IMR-90 (cell line): ENCODE measurements around the gene GPAT3. TPM values are rescaled to one million over a fixed set of nuclear protein-coding genes. Genes with fewer than 3 reads are reported as not detected.

Experiments
- ATAC-seq: fragments of 200-7000 bp; cut with Tn5 transposase; 2 replicates; pipeline ENCODE4 v1.9.1; 2020; ENCODE audit warnings: low read depth, mild to moderate bottlenecking, moderate library complexity
- BruUV-seq: library from RNA; stranded (reverse); fragments of 400-500 nt; replicated peaks from 2 replicates; lab custom pipeline; 2021; lab: Mats Ljungman, UMichigan
- CTCF ChIA-PET: fragments of 300-600 bp; formaldehyde crosslinking; extraction: SDS; loops from one replicate; lab custom pipeline; 2021; ENCODE audit warnings: antibody characterized with exemption; lab: Yijun Ruan, JAX
- POLR2A ChIA-PET: fragments of 300-600 bp; sonication (Branson Sonifier 250); formaldehyde crosslinking; loops from one replicate; lab custom pipeline; 2022; ENCODE audit warnings: antibody characterized with exemption; ENCODE audit not compliant: unreplicated experiment; lab: Charles Lee
- DNase-seq: peaks from one replicate; pipeline ENCODE4 v3.0.0; 2013
- H2AFZ ChIP-seq: replicated peaks from 2 replicates; pipeline ENCODE3; 2013; ENCODE audit warnings: low read length, mild to moderate bottlenecking; ENCODE audit not compliant: poor library complexity
- H2AK5ac ChIP-seq: 2 replicates; pipeline ENCODE4 v1.6.1; 2013; ENCODE audit warnings: low read depth, low read length, inconsistent platforms
- H2AK9ac ChIP-seq: replicated peaks from 2 replicates; pipeline ENCODE3; 2013; ENCODE audit warnings: mild to moderate bottlenecking, low read depth, low read length, moderate library complexity; ENCODE audit not compliant: poor library complexity
- H2BK120ac ChIP-seq: 2 replicates; pipeline ENCODE4 v1.6.1; 2013; ENCODE audit warnings: low read depth, low read length, inconsistent platforms
- H2BK15ac ChIP-seq: 3 replicates; pipeline ENCODE4 v1.6.1; 2013; ENCODE audit warnings: low read depth, low read length, inconsistent platforms
- H2BK20ac ChIP-seq: 2 replicates; pipeline ENCODE4 v1.6.1; 2013; ENCODE audit warnings: low read depth, mild to moderate bottlenecking, inconsistent platforms, low read length, moderate library complexity
- H2BK5ac ChIP-seq: 2 replicates; pipeline ENCODE4 v1.6.1; 2013; ENCODE audit warnings: mild to moderate bottlenecking, low read depth, low read length, inconsistent platforms; ENCODE audit not compliant: poor library complexity, severe bottlenecking
- H3K14ac ChIP-seq: replicated peaks from 2 replicates; pipeline ENCODE4 v1.6.1; 2013; ENCODE audit warnings: low read depth, low read length, inconsistent platforms
- H3K18ac ChIP-seq: 2 replicates; pipeline ENCODE4 v1.6.1; 2013; ENCODE audit warnings: low read depth, low read length, control low read depth
- H3K23ac ChIP-seq: 2 replicates; pipeline ENCODE4 v1.6.1; 2013; ENCODE audit warnings: low read depth, low read length, inconsistent platforms
- H3K27ac ChIP-seq: 2 replicates; pipeline ENCODE4 v1.5.1; 2013; ENCODE audit warnings: mild to moderate bottlenecking, control low read depth, low read length; ENCODE audit not compliant: insufficient read depth
- H3K27me3 ChIP-seq: 2 replicates; pipeline ENCODE4 v1.6.1; 2013; ENCODE audit warnings: low read length; ENCODE audit not compliant: control insufficient read depth, insufficient read depth
- H3K36me3 ChIP-seq: 2 replicates; pipeline ENCODE4 v1.6.1; 2013; ENCODE audit warnings: low read length, mixed read lengths; ENCODE audit not compliant: control insufficient read depth, insufficient read depth
- H3K4ac ChIP-seq: 2 replicates; pipeline ENCODE4 v1.6.1; 2013; ENCODE audit warnings: low read depth, low read length, inconsistent platforms
- H3K4me1 ChIP-seq: 2 replicates; pipeline ENCODE4 v1.6.1; 2013; ENCODE audit warnings: low read length, mixed read lengths; ENCODE audit not compliant: control insufficient read depth, insufficient read depth
- H3K4me2 ChIP-seq: 2 replicates; pipeline ENCODE4 v1.6.1; 2013; ENCODE audit warnings: low read depth, mild to moderate bottlenecking, control low read depth, low read length, moderate library complexity
- H3K4me3 ChIP-seq: 2 replicates; pipeline ENCODE4 v1.5.1; 2013; ENCODE audit warnings: low read depth, mild to moderate bottlenecking, control low read depth, low read length, moderate library complexity; ENCODE audit not compliant: insufficient read depth
- H3K56ac ChIP-seq: 2 replicates; pipeline ENCODE4 v1.6.1; 2013; ENCODE audit warnings: low read length, inconsistent platforms; ENCODE audit not compliant: insufficient read depth; ENCODE audit errors: extremely low read depth
- H3K79me1 ChIP-seq, 2 experiments: 2 replicates each; pipeline ENCODE4 v1.6.1; 2013; ENCODE audit warnings: low read length in 2 of 2, inconsistent platforms in 1 of 2, low read depth in 1 of 2
- H3K9ac ChIP-seq: 2 replicates; pipeline ENCODE4 v1.6.1; 2013; ENCODE audit warnings: low read depth, low read length, control low read depth
- H3K9me1 ChIP-seq: 2 replicates; pipeline ENCODE4 v1.6.1; 2013; ENCODE audit warnings: low read length, inconsistent platforms; ENCODE audit not compliant: insufficient read depth
- H3K9me3 ChIP-seq: 2 replicates; pipeline ENCODE4 v1.6.1; 2013; ENCODE audit warnings: low read length; ENCODE audit not compliant: control insufficient read depth, insufficient read depth
- H4K20me1 ChIP-seq: 2 replicates; pipeline ENCODE4 v1.6.1; 2013; ENCODE audit warnings: low read length, inconsistent platforms; ENCODE audit not compliant: insufficient read depth
- H4K5ac ChIP-seq: 2 replicates; pipeline ENCODE4 v1.6.1; 2013; ENCODE audit warnings: mild to moderate bottlenecking, low read depth, low read length, control low read depth
- H4K8ac ChIP-seq, 2 experiments: 2 replicates each; pipeline ENCODE4 v1.6.1; 2013; ENCODE audit warnings: low read depth in 2 of 2, low read length in 2 of 2, control low read depth in 1 of 2, inconsistent platforms in 1 of 2
- H4K91ac ChIP-seq: 2 replicates; pipeline ENCODE4 v1.6.1; 2013; ENCODE audit warnings: low read depth, low read length, inconsistent platforms; ENCODE audit not compliant: insufficient read depth
- FOS ChIP-seq: fragments of 150-350 bp; IDR thresholded peaks from 2 replicates; pipeline ENCODE4 v1.6.1; 2016; ENCODE audit warnings: low read depth, low read length
- MAFK ChIP-seq: IDR thresholded peaks from 2 replicates; pipeline ENCODE4 v1.6.1; 2012; ENCODE audit warnings: low read depth, low read length, improper control_type of control experiment
- MAZ ChIP-seq: IDR thresholded peaks from 2 replicates; pipeline ENCODE4 v1.6.1; 2012; ENCODE audit warnings: low read depth, mild to moderate bottlenecking, low read length, improper control_type of control experiment, moderate library complexity, borderline replicate concordance
- RAD21 ChIP-seq: IDR thresholded peaks from 2 replicates; pipeline ENCODE4 v1.6.1; 2012; ENCODE audit warnings: low read length, improper control_type of control experiment
- RCOR1 ChIP-seq: IDR thresholded peaks from 2 replicates; pipeline ENCODE4 v1.6.1; 2012; ENCODE audit warnings: mild to moderate bottlenecking, low read length, improper control_type of control experiment; ENCODE audit not compliant: insufficient replicate concordance
- WGBS, 2 experiments: methylation state at CpG; one replicate each; pipeline versions ENCODE4 v1.1.5 to v1.1.7; 2013; ENCODE audit warnings: missing lambda C conversion rate in 2 of 2; ENCODE audit not compliant: insufficient read length in 1 of 2; ENCODE audit errors: extremely low coverage in 2 of 2; 5-methylcytosine and 5-hydroxymethylcytosine counted together
- dilution Hi-C: fragments of 300-500 bp; cut with HindIII; formaldehyde crosslinking; loops from one replicate; pipeline ENCODE4 v1.14.3; 2018; ENCODE audit warnings: low sequenced_read_pairs; ENCODE audit not compliant: unreplicated experiment
- in situ Hi-C: fragments of 300-500 bp; cut with MboI; formaldehyde crosslinking; loops from 3 replicates; pipeline ENCODE4 v1.14.3; 2019; ENCODE audit warnings: low sequenced_read_pairs, inconsistent platforms, mixed read lengths
- intact Hi-C: fragments of 100-400 bp; cut with micrococcal nuclease; formaldehyde crosslinking; loops from 2 replicates; pipeline ENCODE4 v1.10.0; 2022
- polyA plus RNA-seq, 3 experiments: library from polyadenylated mRNA; depleted of rRNA; stranded (reverse); fragments of >200 nt; gene quantifications; 2 replicates each; pipeline ENCODE4 v1.2.3, GENCODE V29; 2012; ENCODE audit warnings: low replicate concordance in 1 of 3
- total RNA-seq: library from RNA; depleted of rRNA; stranded (reverse); fragments of >200 nt; gene quantifications from 2 replicates; pipeline ENCODE4 v1.2.3, GENCODE V29; 2012

The GPAT3 gene
- total and polyA plus RNA-seq, 2 of the 4 experiments (the other 2 are of a cell fraction): 1.3 to 2.9 TPM

DNA sequence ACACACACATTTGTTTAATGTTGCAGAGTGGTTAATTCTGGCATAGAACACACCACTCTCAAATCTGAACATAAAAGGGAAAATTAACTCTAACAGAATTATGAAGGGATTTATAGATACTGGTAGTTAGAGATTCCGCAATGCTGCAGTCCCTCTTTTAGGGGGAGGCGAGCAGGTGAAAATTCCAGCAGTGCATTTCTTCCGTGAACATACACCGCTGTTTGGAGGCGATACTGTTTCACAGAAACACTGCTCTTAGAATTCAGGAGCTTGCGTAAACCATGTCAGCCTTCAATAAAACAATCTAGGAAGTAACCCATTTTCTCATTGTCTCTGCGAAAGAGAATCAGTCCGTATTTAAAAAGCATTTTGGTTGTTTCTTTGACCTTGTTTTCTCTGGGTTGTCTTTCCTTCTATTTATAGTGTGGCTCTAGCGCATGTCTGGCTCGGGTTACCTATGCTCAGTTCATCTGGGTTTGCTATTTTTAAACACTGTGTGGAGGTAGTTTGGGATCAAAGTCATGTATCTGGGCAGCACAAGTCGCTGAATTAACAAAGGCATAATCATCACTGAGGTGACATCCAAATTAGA lies 90.4 kb downstream of the GPAT3 start:
- Histone ChIP-seq H4K20me1 (no peaks in the 10 kb centered on the region), H3K36me3 (no peaks in the 10 kb centered on the region), H2BK120ac (peak overlapping the region; percentile 30; the same call in 1 of the 2 replicates), H3K27me3 (no peaks in the 10 kb centered on the region), H3K9ac (no peak overlapping the region), H3K9me1 (peaks cover 3% of the 10 kb centered on the region; the same call in 1 of the 2 replicates), H3K14ac (no peak overlapping the region), H3K23ac (no peak overlapping the region), H3K18ac (peak overlapping the region; percentile 35; the same call in 1 of the 2 replicates), H3K79me1 (no peaks in the 10 kb centered on the region), H4K8ac (no peak overlapping the region), H3K9me3 (peaks cover 9% of the 10 kb centered on the region), H3K4me2 (no peak overlapping the region), H4K5ac (no peak overlapping the region), H2BK20ac (no peak overlapping the region), H3K4ac (no peak overlapping the region), H2BK5ac (no peak overlapping the region), H3K4me3 (no peak overlapping the region), H2BK15ac (peak overlapping the region; percentile 39; the same call in 1 of the 3 replicates), H3K56ac (no peak overlapping the region), H2AK5ac (no peak overlapping the region), H3K4me1 (peaks cover 8% of the 10 kb centered on the region), H3K27ac (no peak overlapping the region), H2AFZ (no peak overlapping the region), H2AK9ac (no peak overlapping the region), H4K91ac (no peak overlapping the region)
- POLR2A ChIA-PET: no interaction called here
- DNase-seq: no peak
- no peak for TF ChIP-seq MAZ
- no peak for TF ChIP-seq FOS
- TF ChIP-seq RCOR1: no peak
- TF ChIP-seq MAFK: no peak
- no peak for TF ChIP-seq RAD21
- no peak for ATAC-seq
- no TSS peak for BruUV-seq
- in situ Hi-C loops (no loop called here), dilution Hi-C loops (no loop called here), intact Hi-C loops (no loop called here)
- 85% methylated on average over 4 of the region's 11 CpGs; no CpG with 5 or more reads in 1 of the 2 experiments for WGBS, 2 experiments
- CTCF ChIA-PET: no interaction called here
